Muscle layer of colon (tissue), 2 donors: ENCODE results near the gene CCDC85A.

ENCODE experiments used
- H3K27ac ChIP-seq: one replicate; pipeline ENCODE4 v1.7.0; 2013; ENCODE audit warnings: low read depth, mild to moderate bottlenecking, low read length, moderate library complexity
- H3K27me3 ChIP-seq, 2 donors: one replicate each; pipeline ENCODE4 v1.7.0; 2013; ENCODE audit warnings: low read length in 2 of 2, mild to moderate bottlenecking in 2 of 2; ENCODE audit not compliant: insufficient read depth in 2 of 2, control insufficient read depth in 1 of 2
- H3K36me3 ChIP-seq: one replicate; pipeline ENCODE4 v1.7.0; 2013; ENCODE audit warnings: mild to moderate bottlenecking, low read length; ENCODE audit not compliant: insufficient read depth
- H3K4me1 ChIP-seq: one replicate; pipeline ENCODE4 v1.7.0; 2013; ENCODE audit warnings: mild to moderate bottlenecking, low read length; ENCODE audit not compliant: insufficient read depth
- H3K4me3 ChIP-seq, 2 donors: one replicate each; pipeline ENCODE4 v1.7.0; 2013; ENCODE audit warnings: low read length in 2 of 2, low read depth in 1 of 2, mild to moderate bottlenecking in 1 of 2, moderate library complexity in 1 of 2
- H3K9ac ChIP-seq: one replicate; pipeline ENCODE4 v1.7.0; 2013; ENCODE audit warnings: low read length
- H3K9me3 ChIP-seq: one replicate; pipeline ENCODE4 v1.7.0; 2013; ENCODE audit warnings: mild to moderate bottlenecking, low read length
- donor health status: abdominal sarcoma.
- donor health status: Adenocarcinoma of cecum.

Gene CCDC85A

DNA sequence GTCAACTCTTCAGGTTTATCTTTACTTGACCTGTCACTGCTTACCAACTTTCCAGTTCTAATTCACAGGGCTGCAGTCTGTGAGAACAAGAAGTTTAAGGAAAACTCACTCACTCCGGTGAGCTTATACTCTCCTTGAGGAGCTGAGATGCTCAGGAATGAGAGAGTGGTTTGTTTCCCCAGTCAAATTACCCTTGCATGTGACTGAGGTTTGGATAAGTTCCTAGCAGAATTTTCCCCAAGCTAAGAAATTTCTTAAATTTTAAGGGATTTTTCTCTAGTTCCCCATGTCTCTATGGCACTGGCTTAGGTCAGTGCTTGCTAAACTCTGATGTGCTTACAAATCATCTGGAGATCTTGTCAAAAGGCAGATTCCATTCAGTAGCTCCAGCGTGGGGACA is 12.8 kb upstream of the CCDC85A start:
- H3K4me1 ChIP-seq = no peaks in the 10 kb centered on the region
- H3K27me3 ChIP-seq = no peaks in the 10 kb centered on the region
- no peaks in the 10 kb centered on the region for H3K9me3 ChIP-seq
- H3K9ac ChIP-seq = no peak overlapping the region
- no peak overlapping the region for H3K27ac ChIP-seq
- H3K4me3 ChIP-seq = no peak overlapping the region
- no peaks in the 10 kb centered on the region for H3K36me3 ChIP-seq

DNA sequence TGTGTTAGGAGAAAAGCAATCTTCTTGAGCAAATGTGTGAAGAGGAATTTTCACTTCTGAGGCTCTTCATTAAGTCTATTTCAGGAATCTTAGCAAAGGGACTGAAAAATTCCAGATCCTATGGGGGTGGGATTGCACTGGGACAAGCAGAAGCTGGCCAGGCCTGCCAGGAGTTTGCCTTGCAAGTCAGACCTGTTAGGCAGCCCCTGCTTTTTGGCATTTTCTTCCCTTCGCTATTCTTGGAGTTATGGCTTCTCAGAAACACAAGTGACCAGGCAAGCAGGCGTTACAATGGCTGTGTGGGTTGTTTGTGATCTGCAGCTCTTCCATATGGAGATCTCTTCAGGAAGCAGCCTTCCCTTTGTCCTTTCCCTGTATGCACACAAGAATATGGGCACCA is 8.0 kb upstream of the CCDC85A start:
- Histone ChIP-seq H3K27me3 (no peaks in the 10 kb centered on the region), H3K4me3 (no peak overlapping the region), H3K9ac (no peak overlapping the region), H3K4me1 (no peaks in the 10 kb centered on the region), H3K9me3 (no peaks in the 10 kb centered on the region), H3K27ac (no peak overlapping the region), H3K36me3 (no peaks in the 10 kb centered on the region)

DNA sequence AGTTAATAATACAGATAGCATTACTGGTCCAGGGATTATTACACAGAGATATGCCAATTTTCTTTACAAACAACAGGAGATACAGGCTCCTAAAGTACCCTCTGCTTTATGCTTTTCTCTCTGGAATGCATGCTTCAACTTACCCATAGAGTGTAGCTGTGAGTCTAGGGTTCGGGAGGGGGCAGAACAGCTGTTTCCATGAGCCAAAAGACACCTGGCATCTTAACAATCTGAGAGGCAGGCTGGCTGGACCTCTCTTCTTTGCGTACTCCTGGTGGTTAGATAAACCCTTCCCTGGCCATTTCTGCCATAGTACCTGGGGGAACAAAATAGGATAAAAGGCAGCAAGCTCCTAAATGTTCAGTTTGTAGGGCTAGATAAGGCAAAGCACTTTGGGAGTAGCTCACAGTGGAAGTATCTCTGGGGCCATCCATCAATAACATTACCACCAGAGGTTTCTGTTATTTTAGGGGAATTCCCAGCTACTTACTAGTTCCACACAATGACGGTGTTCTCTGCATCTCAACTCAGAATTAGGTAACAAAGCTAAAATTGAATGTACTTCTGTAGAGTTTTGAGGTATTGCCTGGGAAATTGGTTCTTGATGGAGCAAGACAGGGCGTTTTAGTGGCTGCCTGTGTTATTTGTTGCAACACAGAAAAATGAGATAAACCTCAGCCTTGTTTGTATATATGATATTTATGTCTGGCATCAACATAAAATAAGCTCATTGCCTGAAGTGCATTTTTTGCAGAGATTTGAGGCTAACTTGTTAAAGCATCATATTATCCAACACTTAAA is 6.2 kb upstream of the CCDC85A start:
- Histone ChIP-seq H3K27ac (no peak overlapping the region), H3K4me3 (no peak overlapping the region), H3K9me3 (no peaks in the 10 kb centered on the region), H3K9ac (no peak overlapping the region), H3K4me1 (no peaks in the 10 kb centered on the region), H3K27me3 (no peaks in the 10 kb centered on the region), H3K36me3 (no peaks in the 10 kb centered on the region)

DNA sequence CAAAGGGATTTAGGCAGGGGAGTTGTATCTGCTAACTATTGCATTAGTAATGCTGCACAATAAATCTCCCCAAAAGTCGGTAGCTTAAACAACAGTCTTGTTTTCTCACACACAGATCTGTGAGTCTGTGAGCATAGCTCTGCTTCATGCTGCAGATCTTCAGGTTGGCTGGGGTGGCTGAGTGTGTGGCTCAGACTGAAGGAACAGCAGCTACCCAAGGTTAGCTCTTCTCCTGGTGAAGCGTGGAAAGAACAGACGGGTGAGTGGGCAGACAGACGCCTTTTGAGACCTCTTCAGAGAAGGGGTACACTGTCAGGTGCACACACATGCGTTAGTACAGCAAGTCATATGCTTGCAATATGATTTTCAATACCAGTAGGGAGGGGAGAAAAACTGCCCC is 3.9 kb upstream of the CCDC85A start:
- H3K9me3 ChIP-seq = no peaks in the 10 kb centered on the region

GRCh38 chr2:56182420-56182819 is 1.4 kb upstream of the CCDC85A start:
- Histone ChIP-seq H3K27ac (no peak overlapping the region), H3K9ac (no peak overlapping the region), H3K27me3 (peaks cover 4 to 17% of the 10 kb centered on the region in 2 donors)

More for the DNA sequence above, 3.9 kb upstream of the CCDC85A start:
- Histone ChIP-seq H3K4me3 (no peak overlapping the region), H3K27me3 (peaks cover 0 to 5% of the 10 kb centered on the region in 2 donors), H3K27ac (no peak overlapping the region), H3K9ac (no peak overlapping the region), H3K36me3 (no peaks in the 10 kb centered on the region), H3K4me1 (no peaks in the 10 kb centered on the region)

DNA sequence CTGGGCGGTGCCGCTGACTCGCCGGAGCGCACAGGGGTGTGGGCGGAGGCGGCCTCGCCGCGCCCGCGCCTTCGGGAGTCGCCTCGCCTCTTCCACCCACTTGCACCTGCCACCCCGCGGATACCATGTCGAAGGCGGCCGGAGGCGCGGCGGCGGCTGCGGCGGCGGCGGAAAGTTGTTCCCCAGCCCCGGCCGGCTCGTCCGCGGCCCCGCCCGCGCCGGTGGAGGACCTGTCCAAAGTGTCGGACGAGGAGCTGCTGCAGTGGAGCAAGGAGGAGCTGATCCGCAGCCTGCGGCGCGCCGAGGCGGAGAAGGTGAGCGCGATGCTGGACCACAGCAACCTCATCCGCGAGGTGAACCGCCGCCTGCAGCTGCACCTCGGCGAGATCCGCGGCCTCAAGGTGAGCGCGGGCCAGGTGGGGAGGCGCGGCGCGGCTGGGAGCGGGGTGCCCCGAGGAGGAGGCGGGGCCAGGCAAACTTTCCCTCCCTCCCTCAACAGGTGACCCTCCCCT is 766 bp downstream of the CCDC85A start:
- Histone ChIP-seq H3K9me3 (no peaks in the 10 kb centered on the region), H3K4me3 (peak overlapping the region; percentile 27 to 58), H3K9ac (no peak overlapping the region), H3K27ac (no peak overlapping the region), H3K27me3 (peaks cover 4 to 17% of the 10 kb centered on the region in 2 donors), H3K4me1 (peaks cover 9% of the 10 kb centered on the region), H3K36me3 (no peaks in the 10 kb centered on the region)

More at GRCh38 chr2:56182420-56182819, 1.4 kb upstream of the CCDC85A start:
- peaks cover 9% of the 10 kb centered on the region for H3K4me1 ChIP-seq
- no peaks in the 10 kb centered on the region for H3K9me3 ChIP-seq
- no peaks in the 10 kb centered on the region for H3K36me3 ChIP-seq
- no peak overlapping the region for H3K4me3 ChIP-seq

DNA sequence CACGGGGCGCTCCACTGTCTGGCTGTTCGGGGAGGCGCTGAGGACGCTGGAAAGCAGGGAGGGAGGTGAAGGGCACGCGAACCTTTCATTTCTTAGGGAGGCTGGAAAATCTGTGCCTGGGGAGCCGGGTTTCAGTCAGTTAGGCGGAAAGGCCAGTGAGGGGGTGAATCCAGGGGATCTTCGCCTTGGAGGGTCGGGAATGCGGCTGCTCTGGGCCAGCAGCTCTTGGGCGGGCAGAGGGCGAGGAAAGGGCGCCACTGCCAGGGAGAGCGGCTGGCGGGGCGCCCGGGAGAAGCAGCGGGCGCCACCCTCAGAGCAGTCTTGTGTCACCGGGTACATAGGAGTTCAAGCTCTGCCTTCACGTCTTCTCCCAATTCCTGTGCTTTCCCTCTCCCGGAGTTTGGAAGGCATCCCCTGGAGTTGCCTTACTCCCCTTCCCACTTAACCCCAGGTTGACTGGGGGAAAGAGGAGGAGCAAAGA is 1.4 kb downstream of the CCDC85A start:
- H3K9me3 ChIP-seq = no peaks in the 10 kb centered on the region
- H3K4me3 ChIP-seq = peak overlapping the region; percentile 27 to 56
- H3K27ac ChIP-seq = no peak overlapping the region
- H3K27me3 ChIP-seq = peaks cover 4 to 17% of the 10 kb centered on the region in 2 donors
- no peak overlapping the region for H3K9ac ChIP-seq
- H3K4me1 ChIP-seq = peaks cover 9% of the 10 kb centered on the region
- H3K36me3 ChIP-seq = no peaks in the 10 kb centered on the region

DNA sequence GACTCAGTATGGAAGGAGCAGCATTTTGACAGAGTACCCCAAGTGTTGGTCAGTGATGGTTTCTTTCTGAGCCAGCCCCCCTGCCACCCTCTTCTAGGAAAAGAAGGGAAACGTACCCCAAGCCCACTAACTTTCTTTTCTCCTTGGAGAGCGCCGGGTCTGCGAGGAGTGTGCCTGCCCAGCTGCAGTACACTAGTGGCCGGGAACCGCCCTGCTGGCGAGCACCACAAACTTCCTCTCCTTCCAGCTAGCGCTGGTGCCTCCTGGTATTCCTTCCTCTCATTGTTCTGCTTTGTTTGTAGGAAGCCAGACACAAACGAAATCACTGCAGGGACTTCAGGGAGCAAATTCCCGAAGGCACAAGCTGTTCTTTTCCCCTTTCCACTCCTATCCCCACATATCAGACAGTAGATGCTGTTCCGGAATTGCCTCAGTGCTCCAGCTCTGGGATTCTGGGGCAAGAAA is 1.8 kb downstream of the CCDC85A start:
- Histone ChIP-seq H3K36me3 (no peaks in the 10 kb centered on the region), H3K9me3 (no peaks in the 10 kb centered on the region), H3K9ac (no peak overlapping the region), H3K27ac (no peak overlapping the region), H3K4me1 (peaks cover 9% of the 10 kb centered on the region), H3K27me3 (peaks cover 4 to 17% of the 10 kb centered on the region in 2 donors), H3K4me3 (peak overlapping the region; percentile 27 to 56)

- no peak overlapping the region for H3K27ac ChIP-seq
- H3K27me3 ChIP-seq = peaks cover 0 to 4% of the 10 kb centered on the region in 2 donors
- no peak overlapping the region for H3K4me3 ChIP-seq
- H3K36me3 ChIP-seq = no peaks in the 10 kb centered on the region
- no peaks in the 10 kb centered on the region for H3K9me3 ChIP-seq
- H3K9ac ChIP-seq = no peak overlapping the region
- H3K4me1 ChIP-seq = no peaks in the 10 kb centered on the region
These were observed 7.8 kb downstream of the CCDC85A start for GRCh38 chr2:56191617-56192016.

GRCh38 chr2:56192664-56193305 is 9.0 kb downstream of the CCDC85A start:
- Histone ChIP-seq H3K4me1 (no peaks in the 10 kb centered on the region), H3K4me3 (no peak overlapping the region), H3K36me3 (no peaks in the 10 kb centered on the region), H3K27me3 (peaks cover 0 to 4% of the 10 kb centered on the region in 2 donors), H3K27ac (no peak overlapping the region), H3K9ac (no peak overlapping the region), H3K9me3 (no peaks in the 10 kb centered on the region)

- H3K4me1 ChIP-seq = no peaks in the 10 kb centered on the region
- no peaks in the 10 kb centered on the region for H3K9me3 ChIP-seq
- no peak overlapping the region for H3K27ac ChIP-seq
- H3K4me3 ChIP-seq = no peak overlapping the region
- H3K36me3 ChIP-seq = no peaks in the 10 kb centered on the region
- no peak overlapping the region for H3K9ac ChIP-seq
- H3K27me3 ChIP-seq = peaks cover 0 to 4% of the 10 kb centered on the region in 2 donors
These were observed 11.8 kb downstream of the CCDC85A start for GRCh38 chr2:56195563-56195962.
